OCI-LY3 (cell line): ENCODE results near the gene TGFBR1.
A peak's percentile ranks its signal among the peaks of the same experiment; 100 is the strongest.

Source experiments
- H2AFZ ChIP-seq: fragments of 200-600, 300-600 bp; shearing (Covaris generic); 2 replicates; pipeline ENCODE4 v1.6.0; 2014; ENCODE audit warnings: antibody characterized with exemption, low read depth, low read length
- H3K27ac ChIP-seq: fragments of 200-600, 300-600 bp; sonication (generic); 2 replicates; pipeline ENCODE4 v1.5.1; 2014; ENCODE audit warnings: mild to moderate bottlenecking, low read length, moderate library complexity, mixed read lengths
- H3K27me3 ChIP-seq: fragments of 200-600, 300-600 bp; sonication (generic); 2 replicates; pipeline ENCODE4 v1.6.1; 2014; ENCODE audit warnings: low read depth, low read length, mixed read lengths
- H3K36me3 ChIP-seq: fragments of 200-600, 300-600 bp; sonication (generic); replicated peaks from 2 replicates; pipeline ENCODE3; 2014; ENCODE audit warnings: low read depth, low read length, mixed read lengths
- H3K4me1 ChIP-seq: fragments of 300-600, 200-600 bp; sonication (generic); 2 replicates; pipeline ENCODE4 v1.6.1; 2014; ENCODE audit warnings: low read length, mixed read lengths
- H3K4me2 ChIP-seq: fragments of 200-600, 300-600 bp; sonication (generic); 2 replicates; pipeline ENCODE4 v1.6.1; 2014; ENCODE audit warnings: low read length, mixed read lengths
- H3K4me3 ChIP-seq: fragments of 300-600, 200-600 bp; sonication (generic); 2 replicates; pipeline ENCODE4 v1.5.1; 2014; ENCODE audit warnings: antibody characterized with exemption, mild to moderate bottlenecking, low read length, moderate library complexity
- H3K79me2 ChIP-seq: fragments of 300-600, 200-600 bp; shearing (Covaris generic); 2 replicates; pipeline ENCODE4 v1.6.1; 2014; ENCODE audit warnings: mild to moderate bottlenecking, low read length, mixed read lengths
- H3K9ac ChIP-seq: fragments of 300-600, 200-600 bp; shearing (Covaris generic); 2 replicates; pipeline ENCODE4 v1.6.0; 2014; ENCODE audit warnings: mild to moderate bottlenecking, low read length, moderate library complexity
- H3K9me3 ChIP-seq: fragments of 200-600, 300-600 bp; shearing (Covaris generic); 2 replicates; pipeline ENCODE4 v1.6.1; 2014; ENCODE audit warnings: low read length, mixed read lengths; ENCODE audit not compliant: insufficient read depth
- H4K20me1 ChIP-seq: fragments of 200-600, 300-600 bp; sonication (generic); 2 replicates; pipeline ENCODE4 v1.6.1; 2016; ENCODE audit warnings: low read length, mixed read lengths; ENCODE audit not compliant: insufficient read depth
- CTCF ChIP-seq: fragments of 200-600, 300-600 bp; sonication (generic); IDR thresholded peaks from 2 replicates; pipeline ENCODE4 v1.5.1; 2014; ENCODE audit warnings: antibody characterized with exemption, low read length, low read depth
- EZH2phosphoT487 ChIP-seq: fragments of 200-600 bp; shearing (Covaris generic); IDR thresholded peaks from 2 replicates; pipeline ENCODE4 v1.6.1; 2018; ENCODE audit warnings: antibody characterized with exemption, mixed run types, low read depth

The TGFBR1 gene

GRCh38 chr9:99101271-99101670, 3.6 kb upstream of the TGFBR1 start:
- Histone ChIP-seq H3K36me3 (no peaks in the 10 kb centered on the region), H3K27ac (no peak overlapping the region), H3K4me2 (no peak overlapping the region), H3K27me3 (no peaks in the 10 kb centered on the region), H3K79me2 (peaks cover 11% of the 10 kb centered on the region), H3K9me3 (no peaks in the 10 kb centered on the region), H3K9ac (no peak overlapping the region), H2AFZ (no peak overlapping the region), H3K4me1 (peaks cover 12% of the 10 kb centered on the region), H3K4me3 (no peak overlapping the region), H4K20me1 (no peaks in the 10 kb centered on the region)
- TF ChIP-seq CTCF (no peak), EZH2phosphoT487 (no peak)

GRCh38 chr9:99101812-99102211, 3.1 kb upstream of the TGFBR1 start:
- no peak overlapping the region for H3K9ac ChIP-seq
- H3K79me2 ChIP-seq: peaks cover 17% of the 10 kb centered on the region
- no peak overlapping the region for H2AFZ ChIP-seq
- peaks cover 16% of the 10 kb centered on the region for H3K4me1 ChIP-seq
- no peaks in the 10 kb centered on the region for H3K9me3 ChIP-seq
- no peak overlapping the region for H3K4me2 ChIP-seq
- TF ChIP-seq EZH2phosphoT487 (no peak), CTCF (no peak)
- no peaks in the 10 kb centered on the region for H4K20me1 ChIP-seq
- no peaks in the 10 kb centered on the region for H3K36me3 ChIP-seq
- no peak overlapping the region for H3K27ac ChIP-seq
- no peaks in the 10 kb centered on the region for H3K27me3 ChIP-seq
- H3K4me3 ChIP-seq: no peak overlapping the region

GRCh38 chr9:99103054-99103895, 1.6 kb upstream of the TGFBR1 start:
- Histone ChIP-seq H3K79me2 (peaks cover 31% of the 10 kb centered on the region), H3K4me1 (peaks cover 20% of the 10 kb centered on the region), H3K4me2 (peak overlapping the region; percentile 99), H3K9ac (peak overlapping the region; percentile 79; the same call in 1 of the 2 replicates), H3K9me3 (no peaks in the 10 kb centered on the region), H4K20me1 (peaks cover 13% of the 10 kb centered on the region), H3K27me3 (no peaks in the 10 kb centered on the region), H2AFZ (peak overlapping the region; percentile 56), H3K36me3 (no peaks in the 10 kb centered on the region), H3K27ac (no peak overlapping the region), H3K4me3 (peak overlapping the region; percentile 85)
- TF ChIP-seq CTCF: no peak
- TF ChIP-seq EZH2phosphoT487: no peak

GRCh38 chr9:99103901-99104458, 933 bp upstream of the TGFBR1 start:
- no peaks in the 10 kb centered on the region for H3K9me3 ChIP-seq
- H3K36me3 ChIP-seq: no peaks in the 10 kb centered on the region
- peaks cover 20% of the 10 kb centered on the region for H3K4me1 ChIP-seq
- H2AFZ ChIP-seq: peak overlapping the region; percentile 56
- no peaks in the 10 kb centered on the region for H3K27me3 ChIP-seq
- H3K9ac ChIP-seq: peak overlapping the region; percentile 79
- peaks cover 20% of the 10 kb centered on the region for H4K20me1 ChIP-seq
- peak overlapping the region; percentile 85 for H3K4me3 ChIP-seq
- H3K27ac ChIP-seq: peak overlapping the region; percentile 63
- TF ChIP-seq EZH2phosphoT487 (no peak), CTCF (no peak)
- H3K4me2 ChIP-seq: peak overlapping the region; percentile 99
- H3K79me2 ChIP-seq: peaks cover 38% of the 10 kb centered on the region
